Prostate gland (tissue), 2 donors: ENCODE data around the gene MEGF10.

Experiments
- POLR2A ChIP-seq: fragments of 450-650 bp; IDR thresholded peaks from one replicate; pipeline ENCODE4 v1.6.1; 2016; ENCODE audit warnings: antibody characterized with exemption, mild to moderate bottlenecking
- POLR2AphosphoS5 ChIP-seq: sonication (generic); formaldehyde crosslinking; IDR thresholded peaks from one replicate; pipeline ENCODE4 v1.6.1; 2017; ENCODE audit warnings: antibody characterized with exemption
- TF ChIP-seq, protein P1 (sequence below), 4 experiments: fragments of 200-600 bp in 2 of 4; fragments of 450-650 bp in 2 of 4; sonication (generic) in 2 of 4; IDR thresholded peaks; 1 replicate in 3 of 4; 2 replicates in 1 of 4; pipeline ENCODE4 v1.5.1; 2016 to 2019; ENCODE audit warnings: antibody characterized with exemption in 4 of 4, mild to moderate bottlenecking in 2 of 4, moderate library complexity in 2 of 4

DNA sequence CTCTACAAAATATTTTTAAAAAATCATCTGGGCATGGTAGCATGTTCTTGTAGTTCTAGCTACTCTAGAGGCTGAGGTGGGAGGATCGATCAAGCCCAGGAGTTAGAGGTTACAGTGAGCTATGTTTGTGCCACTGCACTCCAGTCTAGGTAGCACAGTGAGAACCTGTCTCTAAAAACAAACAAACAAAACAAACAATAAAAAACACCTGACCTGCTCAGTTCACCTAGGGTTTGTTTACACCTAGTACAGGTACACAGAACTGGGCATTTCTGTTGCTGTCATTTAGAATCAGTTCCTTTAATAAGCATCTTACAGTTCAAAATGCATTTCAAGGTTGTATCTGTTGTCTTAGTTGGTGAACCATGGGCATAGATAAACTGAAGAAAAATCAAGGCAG, 95.3 kb downstream of the MEGF10 start:
- TF ChIP-seq, protein P1, sequence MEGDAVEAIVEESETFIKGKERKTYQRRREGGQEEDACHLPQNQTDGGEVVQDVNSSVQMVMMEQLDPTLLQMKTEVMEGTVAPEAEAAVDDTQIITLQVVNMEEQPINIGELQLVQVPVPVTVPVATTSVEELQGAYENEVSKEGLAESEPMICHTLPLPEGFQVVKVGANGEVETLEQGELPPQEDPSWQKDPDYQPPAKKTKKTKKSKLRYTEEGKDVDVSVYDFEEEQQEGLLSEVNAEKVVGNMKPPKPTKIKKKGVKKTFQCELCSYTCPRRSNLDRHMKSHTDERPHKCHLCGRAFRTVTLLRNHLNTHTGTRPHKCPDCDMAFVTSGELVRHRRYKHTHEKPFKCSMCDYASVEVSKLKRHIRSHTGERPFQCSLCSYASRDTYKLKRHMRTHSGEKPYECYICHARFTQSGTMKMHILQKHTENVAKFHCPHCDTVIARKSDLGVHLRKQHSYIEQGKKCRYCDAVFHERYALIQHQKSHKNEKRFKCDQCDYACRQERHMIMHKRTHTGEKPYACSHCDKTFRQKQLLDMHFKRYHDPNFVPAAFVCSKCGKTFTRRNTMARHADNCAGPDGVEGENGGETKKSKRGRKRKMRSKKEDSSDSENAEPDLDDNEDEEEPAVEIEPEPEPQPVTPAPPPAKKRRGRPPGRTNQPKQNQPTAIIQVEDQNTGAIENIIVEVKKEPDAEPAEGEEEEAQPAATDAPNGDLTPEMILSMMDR (IDR thresholded peaks at IDR 0.05), result no peak
- no peak for TF ChIP-seq POLR2A
- TF ChIP-seq POLR2AphosphoS5, result no peak
